Measurements from ENCODE around the gene IGF1R.

GRCh38 chr15:98965597-98965996 is 317.3 kb downstream of the IGF1R start:
- TF ChIP-seq POLR2A (IDR thresholded peaks at IDR 0.05) (no peak), CTCF (IDR thresholded peaks at IDR 0.05) (no peak)
